ENCODE results near the gene TRERF1.
A peak's percentile ranks its signal among the peaks of the same experiment; 100 is the strongest.

TRERF1 gene

GRCh38 chr6:42269974-42270510 is 181.7 kb downstream of the TRERF1 start:
- DNase-seq = no peak

DNA sequence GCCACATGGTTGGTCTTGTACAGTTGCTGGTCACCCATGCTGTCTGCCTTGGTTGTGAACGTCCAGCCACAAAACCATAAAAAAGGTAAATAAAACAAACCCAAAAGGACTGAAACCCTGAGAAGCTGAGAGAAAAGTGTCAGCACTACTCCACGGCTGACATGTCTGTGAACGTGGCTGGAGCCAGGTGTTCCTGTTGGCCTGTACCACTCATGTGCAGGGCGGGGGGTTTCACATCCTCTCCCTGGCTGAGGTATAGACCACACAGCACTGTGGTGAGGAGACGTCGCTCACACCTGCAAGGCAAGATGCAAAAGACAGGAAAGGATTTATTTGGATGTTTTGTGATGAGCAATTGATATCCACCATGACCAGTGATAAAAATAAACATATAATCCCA is 182.2 kb downstream of the TRERF1 start:
- DNase-seq = no peak

- DNase-seq = no peak
Measured at GRCh38 chr6:42268835-42269204, 182.9 kb downstream of the TRERF1 start.

DNA sequence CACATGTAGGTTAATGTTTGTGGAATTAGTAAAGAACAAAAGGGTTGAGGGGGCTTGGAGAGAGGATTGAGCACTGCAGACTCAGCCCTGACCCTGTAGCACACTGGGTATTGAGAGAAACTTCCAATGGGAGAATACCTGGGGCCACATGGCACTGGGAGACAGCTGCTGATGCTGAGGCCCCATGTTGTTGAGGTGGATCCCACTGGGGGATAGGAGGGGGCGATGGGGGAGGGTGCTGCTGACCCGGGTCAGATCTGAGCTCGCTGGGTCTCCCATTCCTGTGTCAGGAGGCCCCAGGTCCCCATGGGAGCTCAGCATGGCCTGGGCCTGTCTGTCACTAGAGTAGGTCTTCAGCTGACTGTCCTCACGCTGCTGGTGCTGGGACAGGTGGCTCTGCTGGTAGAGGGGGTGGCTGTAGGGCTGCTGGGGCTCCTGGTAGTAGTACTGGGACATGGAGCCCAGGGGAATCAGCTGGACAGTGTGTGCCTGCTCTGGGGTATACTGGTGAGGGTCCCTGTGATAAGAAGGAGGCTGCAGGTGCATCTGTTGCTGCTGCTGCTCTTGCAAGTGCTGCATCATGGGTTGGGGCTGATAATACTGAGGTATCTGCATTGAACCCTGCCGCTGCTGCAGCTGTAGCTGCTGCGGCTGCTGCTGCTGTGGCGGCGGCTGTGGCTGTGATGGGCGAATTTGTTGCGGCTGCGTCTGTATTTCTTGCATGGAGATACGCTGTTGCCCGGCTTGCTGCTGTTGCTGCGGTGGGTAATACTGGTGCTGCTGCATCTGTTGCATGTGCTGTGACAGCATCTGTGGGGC is 183.5 kb downstream of the TRERF1 start:
- DNase-seq = no peak

- no peak for DNase-seq
Measured at GRCh38 chr6:42266538-42266937, 185.2 kb downstream of the TRERF1 start.

GRCh38 chr6:42264852-42265390 is 186.8 kb downstream of the TRERF1 start:
- no peak for DNase-seq

DNA sequence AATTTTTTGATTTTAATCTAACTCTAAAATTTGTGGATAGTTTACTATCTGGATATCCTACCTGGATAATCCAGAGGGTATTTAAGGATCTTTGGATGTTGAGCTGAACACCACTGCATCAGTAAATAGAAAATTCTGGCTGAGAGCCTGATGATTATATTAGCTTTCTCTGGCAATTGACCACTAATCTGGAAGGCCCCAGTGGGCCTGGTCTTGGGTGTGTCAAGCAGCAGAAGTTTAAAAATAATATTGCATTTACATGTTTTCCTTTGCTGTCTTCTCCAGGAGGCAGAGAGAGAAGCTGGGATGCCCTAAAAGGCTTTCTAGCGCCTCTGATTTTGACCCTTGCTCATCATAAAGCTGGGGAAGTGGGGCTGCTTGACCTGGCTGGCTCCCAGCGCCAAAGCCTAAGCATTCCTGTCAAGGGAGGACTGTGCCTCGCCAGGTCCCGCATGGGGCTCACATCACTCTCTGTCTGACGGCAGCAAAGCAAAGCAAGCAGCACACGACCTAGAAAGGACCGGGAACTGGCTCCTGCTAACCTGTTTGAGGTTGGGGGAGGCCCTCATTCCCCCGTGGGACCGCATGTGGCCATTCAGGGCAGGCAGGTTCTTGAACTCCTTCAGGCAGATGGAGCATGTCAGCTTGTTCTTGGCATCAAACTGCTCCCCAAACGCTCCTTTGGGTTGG is 187.4 kb downstream of the TRERF1 start:
- DNase-seq = no peak

DNA sequence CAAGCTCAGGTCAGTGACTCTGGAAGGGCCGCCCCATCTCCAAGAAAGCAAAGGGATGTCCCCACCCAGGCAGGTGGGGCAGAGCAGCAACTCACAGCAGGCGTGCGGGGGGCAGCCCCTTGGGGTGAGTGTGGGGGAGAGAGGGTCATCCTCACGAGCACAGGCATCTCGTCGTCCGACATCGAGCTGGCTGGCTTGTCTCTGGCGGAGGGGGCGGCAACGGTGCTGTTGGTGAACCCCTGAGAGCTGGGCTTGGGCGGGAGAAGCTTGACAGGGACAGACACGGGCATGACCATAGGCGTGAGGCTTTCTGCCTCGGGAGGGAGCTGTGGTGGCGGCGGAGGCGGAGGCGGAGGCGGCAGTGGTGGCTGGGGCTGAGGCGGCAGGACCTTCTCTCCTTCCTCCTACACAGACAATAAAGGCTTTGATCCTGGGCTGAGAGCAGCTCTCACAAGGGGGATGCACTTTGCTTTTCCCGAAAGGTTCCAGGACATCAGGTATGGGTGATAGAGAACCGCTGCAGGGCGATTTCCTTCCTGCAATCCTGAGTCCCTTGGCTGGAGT is 188.5 kb downstream of the TRERF1 start:
- no peak for DNase-seq

- no peak for DNase-seq
Measured at GRCh38 chr6:42260972-42261371, 190.8 kb downstream of the TRERF1 start.

GRCh38 chr6:42260396-42260888 is 191.3 kb downstream of the TRERF1 start:
- no peak for DNase-seq

DNA sequence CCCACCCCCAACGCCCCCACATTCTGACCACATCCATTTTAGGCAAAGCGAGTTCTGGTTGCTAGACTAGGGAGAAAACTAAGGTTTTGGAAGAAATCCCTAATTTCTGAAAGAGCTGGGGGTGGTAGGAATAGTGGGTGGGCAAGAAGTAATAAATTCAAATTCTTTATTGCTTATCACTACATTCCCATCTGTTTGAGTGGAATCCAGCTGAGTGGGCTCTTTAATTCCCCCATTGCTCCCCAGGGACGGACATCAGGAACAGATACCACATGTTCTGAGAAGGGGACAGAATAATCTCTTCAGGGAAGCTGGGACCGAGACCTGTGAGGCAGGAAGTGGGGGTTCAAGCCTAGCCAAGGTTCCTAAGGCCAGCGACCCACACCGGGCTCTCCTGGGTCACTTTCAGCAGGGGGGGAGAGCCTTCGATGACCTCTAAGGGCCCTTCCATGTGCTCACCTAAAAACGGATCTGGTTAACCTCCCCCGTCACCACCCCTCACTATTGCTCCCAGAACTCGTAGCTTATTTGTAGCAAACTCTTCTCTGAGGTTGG is 191.8 kb downstream of the TRERF1 start:
- no peak for DNase-seq

GRCh38 chr6:42259286-42259685 is 192.4 kb downstream of the TRERF1 start:
- DNase-seq = no peak

GRCh38 chr6:42257614-42258013 is 194.1 kb downstream of the TRERF1 start:
- no peak for DNase-seq

- no peak for DNase-seq
Measured at GRCh38 chr6:42257063-42257462, 194.7 kb downstream of the TRERF1 start.

DNA sequence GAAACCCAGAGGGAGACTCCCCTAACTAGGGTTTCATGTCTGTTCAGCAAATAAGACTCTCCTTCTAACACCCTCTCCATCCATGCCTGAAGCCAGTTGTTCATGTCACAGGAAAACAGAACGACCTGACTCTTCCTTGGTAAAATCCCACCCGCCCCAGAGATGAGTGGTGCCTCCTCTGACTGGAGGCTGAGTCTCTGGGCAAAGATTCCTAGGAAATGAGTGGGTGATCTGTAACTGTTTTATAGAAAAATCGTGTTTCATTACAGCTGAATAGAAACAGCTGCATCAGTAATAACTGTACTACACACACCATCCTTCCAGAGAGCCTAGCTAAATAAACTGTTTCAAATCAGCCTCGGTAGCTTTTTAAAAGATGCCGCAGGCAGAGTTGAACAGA is 196.7 kb downstream of the TRERF1 start:
- DNase-seq = no peak

DNA sequence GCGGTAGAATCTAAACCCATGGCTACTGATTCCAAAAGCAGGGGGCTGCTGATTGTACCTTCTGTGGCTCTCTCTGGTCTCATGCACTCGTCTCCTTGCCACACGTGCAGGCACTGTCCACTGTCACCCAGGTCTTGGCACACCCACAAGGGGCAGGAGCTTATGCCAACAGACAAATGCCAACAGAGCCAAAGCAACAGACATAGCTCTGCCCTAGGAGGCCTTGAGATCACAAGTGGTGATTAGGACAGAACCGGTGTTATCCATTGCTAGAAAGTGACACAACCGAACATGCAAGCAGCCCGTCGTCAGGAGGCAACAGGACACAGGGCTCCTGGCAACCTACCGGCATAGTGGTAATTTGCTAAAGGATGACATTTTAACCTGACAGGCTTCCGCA is 197.2 kb downstream of the TRERF1 start:
- no peak for DNase-seq

GRCh38 chr6:42251911-42252637 is 199.7 kb downstream of the TRERF1 start:
- peak; percentile 87 for DNase-seq

GRCh38 chr6:42251500-42251899 is 200.2 kb downstream of the TRERF1 start:
- DNase-seq = peak; percentile 79

DNA sequence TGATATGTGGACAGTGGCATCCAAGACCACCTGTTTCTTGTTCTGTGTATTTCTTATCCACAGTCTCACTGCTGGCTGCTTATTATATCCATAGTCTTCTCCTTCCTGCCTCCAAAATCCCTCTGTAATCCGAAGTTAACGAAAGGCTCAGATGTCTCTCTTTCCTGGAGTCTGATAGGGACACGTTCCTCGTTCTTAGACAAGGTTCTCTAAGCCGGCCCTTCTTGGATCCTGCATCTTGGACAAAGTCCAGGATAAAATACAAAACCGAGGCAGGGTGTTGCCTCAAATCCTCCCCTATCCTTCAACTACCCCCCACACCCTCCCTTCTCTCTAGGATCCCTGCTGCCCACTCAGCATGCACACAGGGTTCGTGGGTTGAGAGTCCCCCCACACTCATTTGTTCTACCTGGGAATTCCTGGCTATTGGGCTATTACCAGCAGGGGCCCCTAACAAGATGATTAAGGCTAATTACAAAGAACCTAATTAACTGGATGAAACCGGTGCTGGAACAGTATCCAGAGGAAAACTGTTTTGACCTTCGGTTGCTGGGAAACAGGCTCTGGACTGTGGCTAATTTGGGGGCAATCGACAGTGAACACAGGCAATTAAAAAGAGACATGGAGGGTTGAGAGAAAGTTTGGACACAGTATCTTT is 201.3 kb downstream of the TRERF1 start:
- no peak for DNase-seq

DNA sequence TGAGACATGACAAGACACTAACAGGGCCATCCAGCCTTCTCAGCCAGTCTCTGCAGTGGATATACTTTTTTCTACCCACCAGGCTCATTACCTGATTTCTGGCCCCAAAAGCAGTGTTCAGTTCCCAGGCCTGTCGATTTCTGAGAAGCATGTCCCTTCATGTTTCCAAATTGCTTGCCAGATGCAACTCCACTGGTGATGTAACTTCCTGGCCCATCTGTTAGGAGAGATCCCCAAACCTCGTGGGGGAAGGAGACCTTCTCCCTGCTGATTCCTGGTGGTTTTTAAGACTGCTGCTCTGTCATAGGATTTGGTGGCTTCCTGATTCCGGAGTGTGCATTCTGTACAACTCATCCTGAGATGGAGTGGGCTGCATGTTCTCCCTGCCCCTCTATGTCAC is 202.4 kb downstream of the TRERF1 start:
- DNase-seq = no peak

- no peak for DNase-seq
Measured at GRCh38 chr6:42243046-42243445, 208.7 kb downstream of the TRERF1 start.

DNA sequence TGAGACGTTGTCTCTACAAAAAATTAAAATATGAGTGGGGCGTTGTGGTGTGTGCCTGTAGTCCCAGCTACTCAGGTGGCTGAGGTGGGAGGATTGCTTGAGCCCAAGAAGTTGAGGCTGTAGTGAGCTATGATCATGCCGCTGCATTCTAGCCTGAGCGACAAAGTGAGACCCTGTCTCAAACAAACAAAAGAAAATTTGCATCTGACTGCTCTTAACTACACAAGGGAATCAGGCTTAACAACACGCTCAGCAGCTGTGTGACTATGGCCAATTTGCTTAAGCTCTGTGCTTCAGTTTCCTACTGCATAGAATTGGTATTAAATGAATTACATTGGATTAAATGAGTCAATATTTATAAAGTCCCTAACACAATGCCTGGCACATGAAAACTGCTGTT is 209.8 kb downstream of the TRERF1 start:
- DNase-seq = no peak

Measured in DMS79 treated with DMSO at 0.1 percent for 48 hours (cell line).